ENCODE data around the gene NBAS.

NBAS gene

GRCh38 chr2:15168116-15168515 lies 393.0 kb downstream of the NBAS start:
- in situ Hi-C loops (cut with HindIII; ENCODE audit: low sequenced_read_pairs): no loop called here
- TF ChIP-seq, protein P1, sequence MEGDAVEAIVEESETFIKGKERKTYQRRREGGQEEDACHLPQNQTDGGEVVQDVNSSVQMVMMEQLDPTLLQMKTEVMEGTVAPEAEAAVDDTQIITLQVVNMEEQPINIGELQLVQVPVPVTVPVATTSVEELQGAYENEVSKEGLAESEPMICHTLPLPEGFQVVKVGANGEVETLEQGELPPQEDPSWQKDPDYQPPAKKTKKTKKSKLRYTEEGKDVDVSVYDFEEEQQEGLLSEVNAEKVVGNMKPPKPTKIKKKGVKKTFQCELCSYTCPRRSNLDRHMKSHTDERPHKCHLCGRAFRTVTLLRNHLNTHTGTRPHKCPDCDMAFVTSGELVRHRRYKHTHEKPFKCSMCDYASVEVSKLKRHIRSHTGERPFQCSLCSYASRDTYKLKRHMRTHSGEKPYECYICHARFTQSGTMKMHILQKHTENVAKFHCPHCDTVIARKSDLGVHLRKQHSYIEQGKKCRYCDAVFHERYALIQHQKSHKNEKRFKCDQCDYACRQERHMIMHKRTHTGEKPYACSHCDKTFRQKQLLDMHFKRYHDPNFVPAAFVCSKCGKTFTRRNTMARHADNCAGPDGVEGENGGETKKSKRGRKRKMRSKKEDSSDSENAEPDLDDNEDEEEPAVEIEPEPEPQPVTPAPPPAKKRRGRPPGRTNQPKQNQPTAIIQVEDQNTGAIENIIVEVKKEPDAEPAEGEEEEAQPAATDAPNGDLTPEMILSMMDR (IDR thresholded peaks at IDR 0.05; ENCODE audit: low read depth, low read length, missing control alignments): no peak
- H3K4me3 ChIP-seq (ENCODE audit: low read depth, low read length): no peak overlapping the region
- no peak for DNase-seq (ENCODE audit: low read depth)

GRCh38 chr2:15166878-15167277 lies 394.3 kb downstream of the NBAS start:
- no peak for DNase-seq (ENCODE audit: low read depth)
- TF ChIP-seq, protein P1 (IDR thresholded peaks at IDR 0.05; ENCODE audit: low read depth, low read length, missing control alignments): no peak
- no peak overlapping the region for H3K4me3 ChIP-seq (ENCODE audit: low read depth, low read length)
- in situ Hi-C loops (cut with HindIII; ENCODE audit: low sequenced_read_pairs): no loop called here

GRCh38 chr2:15163326-15163725 lies 397.8 kb downstream of the NBAS start:
- no peak for DNase-seq (ENCODE audit: low read depth)
- TF ChIP-seq, protein P1 (IDR thresholded peaks at IDR 0.05; ENCODE audit: low read depth, low read length, missing control alignments): no peak
- in situ Hi-C loops (cut with HindIII; ENCODE audit: low sequenced_read_pairs): no loop called here
- no peak overlapping the region for H3K4me3 ChIP-seq (ENCODE audit: low read depth, low read length)

DNA sequence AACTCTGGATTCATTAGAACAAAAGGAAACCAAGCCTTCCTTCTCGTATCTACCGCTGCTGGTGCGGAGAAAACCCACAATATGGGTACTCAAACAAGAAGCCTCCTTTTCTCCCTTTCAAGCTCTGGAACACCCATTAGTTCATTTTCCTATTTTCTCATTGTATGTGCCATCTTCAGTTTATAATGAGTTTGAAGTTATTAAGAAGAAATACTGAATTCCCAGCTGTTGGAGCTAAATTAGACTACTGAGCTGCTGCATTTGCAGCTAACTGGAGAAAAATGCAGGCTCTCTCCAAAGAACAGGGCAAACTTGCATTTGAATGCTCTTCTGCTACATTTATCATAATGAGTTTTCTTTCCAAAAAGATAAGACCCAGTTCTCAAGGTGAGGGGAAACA lies 398.5 kb downstream of the NBAS start:
- no peak overlapping the region for H3K4me3 ChIP-seq (ENCODE audit: low read depth, low read length)
- in situ Hi-C loops (cut with HindIII; ENCODE audit: low sequenced_read_pairs): no loop called here
- no peak for DNase-seq (ENCODE audit: low read depth)
- TF ChIP-seq, protein P1 (IDR thresholded peaks at IDR 0.05; ENCODE audit: low read depth, low read length, missing control alignments): no peak

DNA sequence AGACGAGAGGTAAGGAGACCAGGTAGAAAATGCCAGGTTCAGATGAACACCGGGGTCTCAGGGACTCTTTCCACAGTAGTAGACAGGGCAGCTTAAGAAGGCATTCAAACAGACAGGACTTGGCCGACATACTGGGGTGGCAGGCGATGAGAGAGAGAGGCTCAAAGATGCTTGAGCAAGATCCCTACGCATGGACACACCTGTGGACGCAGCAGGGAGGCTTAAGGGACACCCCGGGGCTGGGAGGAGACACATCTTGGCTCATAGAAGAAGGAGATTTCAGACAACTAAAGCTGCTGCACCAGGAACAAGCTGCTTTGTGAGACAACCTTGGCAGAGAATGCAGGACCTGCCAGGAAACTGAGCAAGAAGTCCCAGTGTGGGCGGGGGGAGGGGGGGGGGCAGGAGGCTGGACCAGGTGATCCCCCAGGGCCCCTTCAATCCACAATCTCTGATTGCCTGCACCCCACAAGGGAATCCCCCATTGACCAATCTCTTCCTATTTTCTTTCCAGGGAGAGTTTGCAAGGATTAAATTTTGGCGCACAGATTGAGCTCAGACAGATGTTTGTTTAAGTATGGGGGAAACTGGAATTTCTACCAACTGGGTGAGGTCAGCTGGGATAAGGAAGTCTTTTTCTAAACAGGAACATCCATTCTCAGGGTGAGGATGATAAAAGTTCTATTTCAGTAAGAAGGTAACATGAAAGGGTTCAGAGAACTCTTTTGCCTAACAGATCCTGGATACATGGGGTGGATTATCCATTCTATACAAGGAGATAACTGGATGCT lies 400.7 kb downstream of the NBAS start:
- DNase-seq (ENCODE audit: low read depth): no peak
- in situ Hi-C loops (cut with HindIII; ENCODE audit: low sequenced_read_pairs): no loop called here
- no peak overlapping the region for H3K4me3 ChIP-seq (ENCODE audit: low read depth, low read length)
- TF ChIP-seq, protein P1 (IDR thresholded peaks at IDR 0.05; ENCODE audit: low read depth, low read length, missing control alignments): no peak

DNA sequence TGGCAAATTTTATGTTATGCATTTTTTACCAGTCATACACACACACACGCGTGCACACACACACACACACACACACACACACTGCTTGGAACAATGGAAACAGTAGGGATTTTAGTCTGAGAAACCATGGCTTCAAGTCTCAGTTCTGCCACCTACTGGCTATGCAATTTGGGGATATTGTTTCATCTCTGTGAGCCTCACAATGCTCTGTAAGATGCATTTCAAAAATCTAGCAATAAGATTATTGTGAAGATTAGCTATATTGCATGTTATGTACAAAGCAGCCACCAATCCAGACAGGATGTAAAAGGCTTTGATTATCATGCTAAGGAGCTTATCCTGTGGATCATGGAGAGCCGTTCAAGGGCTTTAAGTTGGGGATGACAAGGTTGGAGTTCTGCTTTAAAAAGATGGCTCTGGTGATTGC lies 401.4 kb downstream of the NBAS start:
- in situ Hi-C loops (cut with HindIII; ENCODE audit: low sequenced_read_pairs): no loop called here

More for the DNA sequence above, 401.4 kb downstream of the NBAS start:
- DNase-seq (ENCODE audit: low read depth): peak; percentile 32
- H3K4me3 ChIP-seq (ENCODE audit: low read depth, low read length): no peak overlapping the region
- TF ChIP-seq, protein P1 (IDR thresholded peaks at IDR 0.05; ENCODE audit: low read depth, low read length, missing control alignments): peak; percentile 62
